Hematopoietic multipotent progenitor cell treated with erythropoietin and hydrocortisone succinate and interleukin-3 and kit ligand, for 17 days (in vitro differentiated cells): ENCODE data around the gene GIMAP6.
"Not testable (repeated sequence)": the region's sequence is repeated elsewhere in the genome, so short reads cannot be mapped to it uniquely, and the experiment has no call there.

Experiments used
- DNase-seq: peaks from one replicate; pipeline ENCODE4 v3.0.0-alpha.2; 2015; ENCODE audit warnings: low spot score

The GIMAP6 gene

GRCh38 chr7:150585199-150585598 lies 47.0 kb downstream of the GIMAP6 start:
- DNase-seq = no peak

- DNase-seq = no peak
Observed at GRCh38 chr7:150580638-150581394, 51.4 kb downstream of the GIMAP6 start.

- not testable (repeated sequence) for DNase-seq
Observed at GRCh38 chr7:150579979-150580637, 52.1 kb downstream of the GIMAP6 start.
